ENCODE measurements around the gene NSF.
"Not testable (repeated sequence)": the region's sequence is repeated elsewhere in the genome, so short reads cannot be mapped to it uniquely, and the experiment has no call there.

DNA sequence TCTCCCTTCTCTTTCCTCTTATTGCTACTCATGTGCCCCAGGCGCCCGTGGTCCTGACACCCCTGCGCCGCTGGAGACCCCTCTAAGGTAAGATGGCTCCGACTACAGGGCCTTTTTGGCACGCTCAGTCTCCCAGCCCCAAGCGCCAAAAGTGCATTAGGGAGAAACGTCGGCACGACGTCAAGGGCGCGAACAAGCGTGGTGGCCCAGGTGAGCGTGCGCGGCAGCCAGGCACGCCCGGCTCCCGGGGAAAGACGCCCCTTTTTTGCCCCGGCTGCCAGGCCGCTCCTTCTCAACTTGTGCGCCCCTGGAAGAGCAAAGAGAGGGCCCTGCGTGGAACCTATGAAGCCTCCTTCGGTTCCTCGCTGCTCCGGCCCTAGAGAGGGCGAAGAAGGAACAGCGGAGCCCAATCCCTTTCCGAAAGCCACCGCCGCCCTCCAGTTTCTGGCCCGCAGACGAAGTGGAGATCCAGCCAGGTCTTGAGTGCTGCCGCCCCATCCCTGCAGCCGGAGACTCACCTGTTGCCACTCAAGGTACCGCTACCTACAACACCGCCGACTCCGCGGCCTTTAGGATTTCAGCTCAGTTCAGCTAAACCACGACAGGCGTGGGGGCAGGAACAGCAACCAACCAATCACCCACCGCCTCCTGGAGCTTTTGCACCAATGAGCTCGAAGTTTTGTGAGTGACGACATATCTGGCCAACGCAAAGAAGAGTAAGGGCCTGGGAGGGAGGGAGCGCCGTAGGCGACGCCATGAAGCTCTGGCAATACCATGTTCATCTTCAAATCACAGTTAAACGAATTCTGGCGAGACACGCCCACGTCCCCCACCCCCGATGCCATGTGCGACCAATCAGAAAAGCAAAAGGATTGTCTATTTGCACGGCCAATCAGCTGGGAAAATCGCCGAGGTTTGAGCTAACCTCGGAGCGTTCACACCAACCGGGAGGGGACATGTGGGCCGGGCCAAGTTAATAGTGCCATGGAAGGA lies 11.1 kb upstream of the NSF start, which contains the start of gene ARL17A:
- TF ChIP-seq POLR2A (IDR thresholded peaks at IDR 0.05), result not testable (repeated sequence)
- TF ChIP-seq, protein P1, sequence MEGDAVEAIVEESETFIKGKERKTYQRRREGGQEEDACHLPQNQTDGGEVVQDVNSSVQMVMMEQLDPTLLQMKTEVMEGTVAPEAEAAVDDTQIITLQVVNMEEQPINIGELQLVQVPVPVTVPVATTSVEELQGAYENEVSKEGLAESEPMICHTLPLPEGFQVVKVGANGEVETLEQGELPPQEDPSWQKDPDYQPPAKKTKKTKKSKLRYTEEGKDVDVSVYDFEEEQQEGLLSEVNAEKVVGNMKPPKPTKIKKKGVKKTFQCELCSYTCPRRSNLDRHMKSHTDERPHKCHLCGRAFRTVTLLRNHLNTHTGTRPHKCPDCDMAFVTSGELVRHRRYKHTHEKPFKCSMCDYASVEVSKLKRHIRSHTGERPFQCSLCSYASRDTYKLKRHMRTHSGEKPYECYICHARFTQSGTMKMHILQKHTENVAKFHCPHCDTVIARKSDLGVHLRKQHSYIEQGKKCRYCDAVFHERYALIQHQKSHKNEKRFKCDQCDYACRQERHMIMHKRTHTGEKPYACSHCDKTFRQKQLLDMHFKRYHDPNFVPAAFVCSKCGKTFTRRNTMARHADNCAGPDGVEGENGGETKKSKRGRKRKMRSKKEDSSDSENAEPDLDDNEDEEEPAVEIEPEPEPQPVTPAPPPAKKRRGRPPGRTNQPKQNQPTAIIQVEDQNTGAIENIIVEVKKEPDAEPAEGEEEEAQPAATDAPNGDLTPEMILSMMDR (IDR thresholded peaks at IDR 0.05), result not testable (repeated sequence)

Measured in adrenal gland (tissue), 5 donors.